DOHH2 (cell line): ENCODE measurements around the gene BGN.

Source experiments
- H3F3A ChIP-seq: fragments of 200-600 bp; sonication (generic), shearing (Covaris generic); 2 replicates; pipeline ENCODE4 v1.6.0; 2016; ENCODE audit warnings: antibody characterized with exemption, mild to moderate bottlenecking; ENCODE audit not compliant: control insufficient read depth, insufficient read depth
- H3K27ac ChIP-seq: fragments of 200-600 bp; sonication (generic); 2 replicates; pipeline ENCODE4 v1.5.1; 2014; ENCODE audit warnings: low read depth, mild to moderate bottlenecking, low read length, moderate library complexity
- H3K27me3 ChIP-seq: fragments of 200-600 bp; sonication (generic); 2 replicates; pipeline ENCODE4 v1.6.1; 2014; ENCODE audit warnings: mild to moderate bottlenecking, low read length, mixed read lengths; ENCODE audit not compliant: control insufficient read depth
- H3K36me3 ChIP-seq: fragments of 200-600 bp; sonication (generic); 2 replicates; pipeline ENCODE4 v1.6.1; 2014; ENCODE audit warnings: mild to moderate bottlenecking, low read length, moderate library complexity, mixed read lengths; ENCODE audit not compliant: control insufficient read depth
- H3K4me1 ChIP-seq: fragments of 200-600 bp; sonication (generic); 2 replicates; pipeline ENCODE4 v1.6.1; 2014; ENCODE audit warnings: mild to moderate bottlenecking, low read length, mixed read lengths; ENCODE audit not compliant: control insufficient read depth
- H3K4me2 ChIP-seq: fragments of 200-600 bp; sonication (generic); 2 replicates; pipeline ENCODE4 v1.6.0; 2014; ENCODE audit warnings: mild to moderate bottlenecking, low read length, moderate library complexity
- H3K4me3 ChIP-seq: fragments of 200-600 bp; sonication (generic); 2 replicates; pipeline ENCODE4 v1.5.1; 2014; ENCODE audit warnings: mild to moderate bottlenecking, low read length, mixed read lengths
- H3K79me2 ChIP-seq: fragments of 200-600 bp; sonication (generic); 2 replicates; pipeline ENCODE4 v1.6.1; 2014; ENCODE audit warnings: mild to moderate bottlenecking, low read length, mixed read lengths; ENCODE audit not compliant: control insufficient read depth
- H3K9me2 ChIP-seq: fragments of 200-600 bp; sonication (generic); replicated peaks from 2 replicates; pipeline ENCODE4 v1.6.1; 2014; ENCODE audit warnings: mild to moderate bottlenecking, low read length, mixed read lengths; ENCODE audit not compliant: control insufficient read depth
- H3K9me3 ChIP-seq: fragments of 200-600 bp; sonication (generic); 2 replicates; pipeline ENCODE4 v1.6.1; 2014; ENCODE audit warnings: antibody characterized with exemption, low read length, mixed read lengths; ENCODE audit not compliant: control insufficient read depth, insufficient read depth
- H4K20me1 ChIP-seq: fragments of 200-600 bp; sonication (generic); 2 replicates; pipeline ENCODE4 v1.6.0; 2014; ENCODE audit warnings: low read depth, mild to moderate bottlenecking, antibody characterized with exemption, low read length, moderate library complexity; ENCODE audit not compliant: control insufficient read depth, insufficient read depth
- CTCF ChIP-seq: fragments of 200-600 bp; sonication (generic); IDR thresholded peaks from one replicate; pipeline ENCODE4 v1.5.1; 2014; ENCODE audit warnings: antibody characterized with exemption, mild to moderate bottlenecking, low read depth, low read length; ENCODE audit not compliant: poor library complexity, severe bottlenecking
- EZH2phosphoT487 ChIP-seq: fragments of 200-600 bp; sonication (generic); IDR thresholded peaks from 2 replicates; pipeline ENCODE4 v1.6.1; 2017; ENCODE audit warnings: borderline replicate concordance, mild to moderate bottlenecking, antibody characterized with exemption, low read length, moderate library complexity, mixed read lengths

Gene BGN

GRCh38 chrX:153494541-153495361 lies at the start of gene BGN:
Gene BGN, plus strand, starts transcription at chrX:153494980. Its CDS starts 9,652 bp downstream, at chrX:153504632.
- no peak within 1 kb of the TSS for H3K27ac ChIP-seq
- H3F3A ChIP-seq, result no peaks in the 10 kb centered on the region
- H3K27me3 ChIP-seq, result no peaks in the 10 kb centered on the region
- no peaks in the 10 kb centered on the region for H3K4me1 ChIP-seq
- no peak within 1 kb of the TSS for H3K4me3 ChIP-seq
- H3K36me3 ChIP-seq, result no peaks in the 10 kb centered on the region
- H3K9me3 ChIP-seq, result no peaks in the 10 kb centered on the region
- no peaks in the 10 kb centered on the region for H3K9me2 ChIP-seq
- no peaks in the 10 kb centered on the region for H3K79me2 ChIP-seq
- no peaks in the 10 kb centered on the region for H4K20me1 ChIP-seq
- TF ChIP-seq EZH2phosphoT487, result no peak
- no peak for TF ChIP-seq CTCF
- H3K4me2 ChIP-seq, result no peak within 1 kb of the TSS

DNA sequence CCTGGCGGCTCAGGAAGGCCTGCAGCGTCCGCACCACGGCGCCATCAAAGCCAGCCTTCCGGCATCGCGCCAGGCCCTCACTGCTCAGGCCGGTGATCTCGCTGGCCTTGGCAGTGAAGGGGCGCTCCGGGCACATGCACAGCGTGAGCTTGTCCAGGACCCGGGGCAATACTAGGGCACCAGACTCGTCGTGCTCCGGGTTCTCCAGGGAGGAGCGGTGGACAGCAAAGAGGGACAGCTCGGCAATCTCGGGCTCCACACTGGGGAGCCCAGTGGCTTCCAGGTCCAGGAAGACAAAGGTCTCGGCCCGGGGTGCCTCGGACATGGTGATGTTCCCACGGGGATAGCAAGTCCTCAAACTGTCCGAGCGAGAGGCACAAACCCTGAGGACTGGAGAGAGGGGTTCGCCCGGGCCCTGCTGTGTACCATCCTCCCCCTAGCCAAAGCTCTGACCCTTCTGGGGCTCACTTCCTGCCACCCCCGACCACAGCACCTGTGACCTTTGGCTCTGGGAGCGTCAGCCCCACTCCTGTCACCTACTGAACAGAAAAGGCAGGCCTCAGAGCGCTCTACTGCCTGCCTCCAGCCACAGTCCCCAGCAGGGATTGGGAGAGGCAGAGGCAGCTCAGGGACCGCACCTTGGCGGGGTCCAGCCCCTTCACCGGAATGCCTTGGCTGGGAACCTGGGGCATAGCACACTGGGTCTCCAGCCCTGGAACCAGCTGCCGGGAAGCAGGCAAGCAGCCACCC lies 49.5 kb upstream of the BGN start:
- H3F3A ChIP-seq, result no peaks in the 10 kb centered on the region
- H3K27ac ChIP-seq, result no peak overlapping the region
- H3K9me2 ChIP-seq, result no peaks in the 10 kb centered on the region
- no peak overlapping the region for H3K4me2 ChIP-seq
- no peak for TF ChIP-seq EZH2phosphoT487
- TF ChIP-seq CTCF, result no peak
- no peaks in the 10 kb centered on the region for H3K4me1 ChIP-seq
- H4K20me1 ChIP-seq, result no peaks in the 10 kb centered on the region
- no peaks in the 10 kb centered on the region for H3K9me3 ChIP-seq
- no peaks in the 10 kb centered on the region for H3K79me2 ChIP-seq
- H3K27me3 ChIP-seq, result no peaks in the 10 kb centered on the region
- H3K36me3 ChIP-seq, result no peaks in the 10 kb centered on the region
- H3K4me3 ChIP-seq, result no peak overlapping the region

DNA sequence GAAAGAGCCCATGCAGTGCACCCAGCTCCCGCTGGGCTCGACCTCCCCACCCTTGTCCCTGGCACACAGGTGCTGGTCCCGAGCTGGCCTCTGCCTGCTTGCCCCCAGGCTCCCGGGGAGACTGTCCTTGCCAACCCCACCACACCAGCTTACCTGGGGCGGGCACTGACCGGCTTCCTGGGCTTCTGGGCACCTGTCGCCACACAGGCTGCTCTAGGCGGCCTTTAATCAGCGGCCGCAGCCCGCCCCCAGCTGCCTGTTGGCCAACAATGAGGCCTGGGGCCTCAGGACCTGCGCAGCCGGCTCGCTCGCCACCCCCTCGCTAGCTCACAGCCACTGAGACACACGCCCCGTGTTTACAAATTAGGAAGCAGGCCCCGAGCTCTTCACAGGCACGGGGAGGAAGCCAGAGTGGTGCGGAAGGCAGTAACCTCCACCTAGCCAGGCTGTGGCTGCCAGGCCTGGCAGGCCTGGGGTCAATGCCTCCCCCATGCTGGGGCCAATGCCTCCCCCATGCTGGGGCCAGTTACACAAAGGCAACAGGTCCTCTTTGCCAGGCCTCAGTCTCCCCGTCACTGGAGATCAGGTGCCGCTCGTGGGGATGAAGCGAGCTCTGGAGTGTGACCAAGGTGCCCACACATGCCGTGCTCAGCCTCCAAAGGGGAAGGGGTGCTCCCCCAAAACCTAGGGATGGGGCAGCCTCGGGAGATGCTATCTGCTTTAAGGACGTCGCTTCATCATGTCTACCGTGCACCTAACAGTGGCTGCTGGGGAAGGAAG lies 48.7 kb upstream of the BGN start, which contains the start of gene TREX2:
TREX2 (minus strand) TSS at position 201 of the 780 bp plus-strand sequence. CDS start 626 bp downstream, outside the sequence.
- no peak within 1 kb of the TSS for H3K27ac ChIP-seq
- H3K9me2 ChIP-seq, result no peaks in the 10 kb centered on the region
- H3K36me3 ChIP-seq, result no peaks in the 10 kb centered on the region
- no peaks in the 10 kb centered on the region for H4K20me1 ChIP-seq
- H3K9me3 ChIP-seq, result no peaks in the 10 kb centered on the region
- no peak for TF ChIP-seq EZH2phosphoT487
- no peak for TF ChIP-seq CTCF
- H3F3A ChIP-seq, result no peaks in the 10 kb centered on the region
- no peaks in the 10 kb centered on the region for H3K4me1 ChIP-seq
- H3K4me2 ChIP-seq, result no peak within 1 kb of the TSS
- no peaks in the 10 kb centered on the region for H3K79me2 ChIP-seq
- no peaks in the 10 kb centered on the region for H3K27me3 ChIP-seq
- no peak within 1 kb of the TSS for H3K4me3 ChIP-seq
